ENCODE measurements around the gene TEX13A.

Gene TEX13A

GRCh38 chrX:105173071-105173470 lies 47.4 kb downstream of the TEX13A start:
- no peak for DNase-seq (ENCODE audit: low spot score)

Data from hematopoietic multipotent progenitor cell treated with erythropoietin and hydrocortisone succinate and interleukin-3 and kit ligand, for 15 days (in vitro differentiated cells).